Natural killer cell treated with Interleukin-12 subunit alpha and Interleukin-12 subunit beta and Interleukin-15 and Interleukin-18, amount 100 ng/mL, for 72 hours (primary cell): ENCODE data around the gene KLK5. TPM values are rescaled to one million over a fixed set of nuclear protein-coding genes. Genes with fewer than 3 reads are reported as not detected.

Experiments
- ATAC-seq, 2 donors: fragments of 150-1000 bp; cut with Tn5 transposase in 1 of 2; sonication (Bioruptor Pico), chemical (Tn5 transposase) in 1 of 2; 2 replicates each; pipeline ENCODE4 v1.10.0; 2021
- DNase-seq: peaks from one replicate; pipeline ENCODE4 v3.0.0; 2022; ENCODE audit warnings: low spot score
- H3K27ac Mint-ChIP-seq, 2 donors: 1 replicate in 1 of 2; 2 replicates in 1 of 2; pipeline ENCODE4 v1.8.0; 2022; ENCODE audit warnings: mixed read lengths in 2 of 2, mild to moderate bottlenecking in 1 of 2, moderate library complexity in 1 of 2
- H3K27me3 Mint-ChIP-seq, 2 donors: 1 replicate in 1 of 2; 2 replicates in 1 of 2; pipeline ENCODE4 v1.8.0; 2022; ENCODE audit warnings: mixed read lengths in 2 of 2
- H3K36me3 Mint-ChIP-seq: one replicate; pipeline ENCODE4 v1.8.0; 2022; ENCODE audit warnings: mixed read lengths
- H3K4me1 Mint-ChIP-seq, 2 donors: 1 replicate in 1 of 2; 2 replicates in 1 of 2; pipeline ENCODE4 v1.8.0; 2022; ENCODE audit warnings: low read depth in 2 of 2, mixed read lengths in 2 of 2, mild to moderate bottlenecking in 1 of 2
- H3K4me3 Mint-ChIP-seq: one replicate; pipeline ENCODE4 v1.8.0; 2022; ENCODE audit warnings: mixed read lengths
- H3K9me3 Mint-ChIP-seq: 2 replicates; pipeline ENCODE4 v1.8.0; 2022; ENCODE audit warnings: mixed read lengths
- total RNA-seq, 2 donors: library from RNA; stranded (reverse); gene quantifications; one replicate each; pipeline ENCODE4 v1.2.3, GENCODE V29; 2022

Gene KLK5
- total RNA-seq, 2 donors from 2014 or later, result not detected

DNA sequence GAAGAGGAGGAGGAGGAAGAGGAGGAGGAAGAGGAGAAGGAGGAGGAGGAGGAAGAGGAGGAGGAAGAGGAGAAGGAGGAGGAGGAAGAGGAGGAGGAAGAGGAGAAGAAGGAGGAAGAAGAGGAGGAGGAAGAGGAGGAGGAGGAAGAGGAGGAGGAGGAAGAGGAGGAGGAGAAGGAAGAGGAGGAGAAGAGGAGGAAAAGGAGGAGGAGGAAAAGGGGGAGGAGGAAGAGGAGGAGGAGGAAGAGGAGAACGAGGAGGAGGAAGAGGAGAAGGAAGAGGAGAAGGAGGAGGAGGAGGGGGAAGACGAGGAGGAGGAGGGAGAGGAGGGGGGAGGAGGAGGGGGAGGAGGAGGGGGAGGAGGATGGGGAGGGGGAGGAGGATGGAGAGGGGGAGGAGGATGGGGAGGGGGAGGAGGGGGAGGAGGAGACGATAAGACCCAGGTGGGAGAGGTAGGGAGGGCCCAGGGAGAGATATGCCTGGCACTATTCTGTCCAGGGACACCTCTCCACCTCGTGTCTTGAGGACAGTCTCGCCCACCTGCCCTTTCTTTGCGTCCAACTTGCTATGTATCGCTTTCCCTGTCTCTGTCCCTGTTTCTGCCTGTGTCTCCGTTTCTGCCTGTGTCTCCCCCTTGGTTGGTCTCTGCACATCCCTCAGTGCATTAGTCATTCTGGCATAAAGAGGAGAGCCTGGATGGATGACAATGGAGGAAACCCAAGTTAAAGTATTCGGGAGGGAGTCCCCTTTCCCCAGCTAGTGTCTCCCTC lies 7.1 kb upstream of the KLK5 start:
- H3K4me3 Mint-ChIP-seq, result no peak overlapping the region
- H3K27me3 Mint-ChIP-seq, result peaks cover 26 to 45% of the 10 kb centered on the region in 2 donors
- H3K9me3 Mint-ChIP-seq, result peaks cover 9% of the 10 kb centered on the region
- H3K36me3 Mint-ChIP-seq, result peaks cover 5% of the 10 kb centered on the region
- H3K27ac Mint-ChIP-seq, result no peak overlapping the region
- DNase-seq (no peak), ATAC-seq (no peak)
- peaks cover 0 to 6% of the 10 kb centered on the region in 2 donors for H3K4me1 Mint-ChIP-seq

DNA sequence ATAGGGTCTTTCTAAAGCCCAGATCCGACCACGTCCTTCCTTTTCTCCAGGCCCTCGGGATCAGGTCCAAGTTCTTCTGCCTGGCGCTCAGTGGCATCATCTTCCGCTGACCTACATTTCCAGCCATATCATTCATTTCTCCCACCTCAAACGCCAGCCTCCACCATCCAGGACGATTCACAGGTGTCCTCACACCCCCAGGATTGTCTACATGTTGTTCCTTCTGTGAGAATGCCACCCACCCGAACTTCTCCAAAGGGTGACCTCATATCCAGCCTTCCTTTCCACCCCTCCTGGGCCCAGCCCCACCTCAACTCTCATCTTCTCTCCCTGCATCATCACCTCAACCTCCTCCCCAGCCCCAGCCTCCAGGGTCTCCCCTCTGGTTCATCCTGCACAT lies 4.7 kb upstream of the KLK5 start:
- ATAC-seq, result no peak
- Mint-ChIP-seq H3K4me3 (no peak overlapping the region), H3K36me3 (peaks cover 5% of the 10 kb centered on the region), H3K27me3 (peaks cover 22 to 48% of the 10 kb centered on the region in 2 donors), H3K4me1 (peaks cover 0 to 6% of the 10 kb centered on the region in 2 donors), H3K9me3 (peaks cover 5% of the 10 kb centered on the region), H3K27ac (no peak overlapping the region)
- no peak for DNase-seq

DNA sequence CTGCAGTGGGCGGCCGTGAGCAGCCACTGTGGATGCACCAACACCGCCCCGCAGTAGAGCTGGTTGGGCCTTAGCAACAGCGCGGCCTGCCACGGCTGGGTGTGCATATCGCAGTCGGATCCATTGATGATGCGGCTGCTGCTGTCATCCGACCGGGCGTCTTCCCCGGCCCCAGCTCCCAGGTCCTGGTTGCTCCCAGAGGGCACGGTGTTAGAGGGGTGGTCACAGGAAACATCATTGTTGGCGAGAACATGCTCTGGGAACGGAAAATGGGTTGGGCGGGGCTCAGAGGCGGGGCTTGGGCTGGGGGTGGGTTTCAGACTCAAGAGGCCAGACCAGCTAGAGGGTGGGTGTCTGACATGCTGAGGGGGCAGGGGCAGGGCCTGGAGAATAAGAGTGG lies 3.0 kb downstream of the KLK5 start:
- peaks cover 26 to 53% of the 10 kb centered on the region in 2 donors for H3K27me3 Mint-ChIP-seq
- no peak overlapping the region for H3K27ac Mint-ChIP-seq
- H3K4me3 Mint-ChIP-seq, result no peak overlapping the region
- ATAC-seq (no peak), DNase-seq (no peak)
- no peaks in the 10 kb centered on the region for H3K4me1 Mint-ChIP-seq
- no peaks in the 10 kb centered on the region for H3K36me3 Mint-ChIP-seq
- no peaks in the 10 kb centered on the region for H3K9me3 Mint-ChIP-seq

DNA sequence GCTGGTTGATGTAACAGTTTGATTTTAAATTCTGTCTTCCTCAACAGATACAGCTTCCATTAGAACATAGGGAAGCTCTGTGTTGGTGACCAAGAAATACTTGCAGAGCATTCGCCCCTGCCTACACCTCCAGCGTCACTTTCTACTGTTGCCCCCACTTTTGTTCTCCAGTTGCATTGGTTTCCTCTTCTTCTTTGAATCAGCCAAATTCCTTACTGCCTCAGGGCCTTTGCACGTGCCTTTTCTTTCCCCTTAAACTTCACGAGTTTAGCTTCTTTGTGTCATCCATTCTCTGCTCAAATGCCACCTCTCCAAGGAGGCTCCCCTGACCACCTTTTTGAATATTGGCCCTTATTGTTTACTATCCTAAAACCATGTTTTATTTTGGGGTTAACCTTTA lies 5.7 kb downstream of the KLK5 start:
- Mint-ChIP-seq H3K27me3 (peaks cover 34 to 59% of the 10 kb centered on the region in 2 donors), H3K27ac (no peak overlapping the region), H3K4me1 (no peaks in the 10 kb centered on the region), H3K4me3 (no peak overlapping the region), H3K36me3 (no peaks in the 10 kb centered on the region), H3K9me3 (no peaks in the 10 kb centered on the region)
- no peak for DNase-seq
- ATAC-seq, result no peak

DNA sequence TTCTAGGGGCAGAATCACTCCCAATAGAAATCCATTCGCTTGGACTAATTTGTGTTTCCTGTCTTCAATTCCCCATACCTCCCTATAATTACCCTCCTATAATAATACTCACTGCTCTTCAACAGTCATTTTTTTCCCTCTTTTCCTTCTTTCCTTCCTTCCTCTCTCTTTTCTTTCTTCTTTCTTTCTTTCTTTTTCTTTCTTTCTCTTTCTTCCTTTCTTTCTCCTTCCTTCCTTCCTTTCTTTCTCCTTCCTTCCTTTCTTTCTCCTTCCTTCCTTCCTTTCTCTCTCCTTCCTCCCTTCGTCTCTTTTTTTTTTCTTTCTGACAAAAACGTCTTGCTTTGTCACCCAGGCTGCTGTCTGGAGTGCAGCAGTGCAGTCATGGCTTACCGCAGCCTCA lies 8.0 kb downstream of the KLK5 start:
- no peaks in the 10 kb centered on the region for H3K36me3 Mint-ChIP-seq
- no peaks in the 10 kb centered on the region for H3K9me3 Mint-ChIP-seq
- H3K27ac Mint-ChIP-seq, result no peak overlapping the region
- H3K4me3 Mint-ChIP-seq, result no peak overlapping the region
- no peak for ATAC-seq
- DNase-seq, result no peak
- peaks cover 34 to 55% of the 10 kb centered on the region in 2 donors for H3K27me3 Mint-ChIP-seq
- no peaks in the 10 kb centered on the region for H3K4me1 Mint-ChIP-seq

DNA sequence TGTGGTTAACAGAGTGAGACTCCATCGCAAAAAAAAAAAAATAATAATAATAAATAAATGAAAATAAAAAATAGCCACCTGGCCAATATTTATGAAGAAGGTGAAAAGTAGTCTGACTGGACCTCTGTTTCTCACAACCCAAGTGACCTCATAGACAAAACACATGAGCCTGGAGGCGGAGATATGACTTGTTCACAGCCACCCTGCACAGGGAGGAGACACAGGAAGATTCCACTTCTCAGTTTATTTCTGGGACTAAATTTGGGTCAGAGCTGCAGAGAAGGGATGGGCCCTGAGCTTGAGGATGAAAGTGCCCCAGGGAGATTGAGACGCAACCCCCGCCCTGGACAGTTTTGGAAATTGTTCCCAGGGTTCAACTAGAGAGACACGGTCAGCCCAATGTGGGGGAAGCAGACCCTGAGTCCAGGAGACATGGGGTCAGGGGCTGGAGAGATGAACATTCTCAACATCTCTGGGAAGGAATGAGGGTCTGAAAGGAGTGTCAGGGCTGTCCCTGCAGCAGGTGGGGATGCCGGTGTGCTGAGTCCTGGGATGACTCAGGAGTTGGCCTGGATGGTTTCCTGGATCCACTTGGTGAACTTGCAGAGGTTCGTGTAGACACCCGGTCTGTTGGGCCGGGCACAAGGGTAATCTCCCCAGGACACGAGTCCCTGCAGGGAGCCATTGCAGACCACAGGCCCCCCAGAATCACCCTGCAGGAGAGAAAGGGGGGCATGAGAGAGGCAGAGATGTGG lies 9.6 kb downstream of the KLK5 start:
- Mint-ChIP-seq H3K27ac (no peak overlapping the region), H3K36me3 (no peaks in the 10 kb centered on the region), H3K4me3 (no peak overlapping the region), H3K27me3 (peaks cover 34 to 48% of the 10 kb centered on the region in 2 donors), H3K4me1 (no peaks in the 10 kb centered on the region), H3K9me3 (no peaks in the 10 kb centered on the region)
- no peak for DNase-seq
- no peak for ATAC-seq

DNA sequence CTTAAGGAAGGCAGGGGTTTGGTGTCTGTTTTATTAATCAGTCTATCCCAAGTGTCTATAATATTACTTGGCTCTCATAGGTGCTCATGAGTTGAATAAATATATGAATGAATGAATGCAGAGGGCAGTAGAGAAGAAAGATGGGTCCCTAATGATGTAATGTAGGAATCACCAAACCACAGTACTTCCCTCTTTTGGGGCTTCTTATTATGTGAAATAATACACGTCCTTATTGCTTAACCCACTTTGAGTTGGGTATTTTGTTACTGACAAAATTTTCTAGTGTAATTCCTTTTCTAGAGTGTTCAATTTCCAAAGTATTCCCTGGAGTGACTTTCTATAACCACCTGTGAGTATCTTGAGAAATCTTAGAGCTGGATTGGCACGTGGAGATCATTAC lies 13.2 kb downstream of the KLK5 start:
- Mint-ChIP-seq H3K27ac (no peak overlapping the region), H3K27me3 (peaks cover 35 to 37% of the 10 kb centered on the region in 2 donors), H3K4me1 (no peaks in the 10 kb centered on the region), H3K9me3 (no peaks in the 10 kb centered on the region), H3K36me3 (no peaks in the 10 kb centered on the region), H3K4me3 (no peak overlapping the region)
- ATAC-seq (no peak), DNase-seq (no peak)

DNA sequence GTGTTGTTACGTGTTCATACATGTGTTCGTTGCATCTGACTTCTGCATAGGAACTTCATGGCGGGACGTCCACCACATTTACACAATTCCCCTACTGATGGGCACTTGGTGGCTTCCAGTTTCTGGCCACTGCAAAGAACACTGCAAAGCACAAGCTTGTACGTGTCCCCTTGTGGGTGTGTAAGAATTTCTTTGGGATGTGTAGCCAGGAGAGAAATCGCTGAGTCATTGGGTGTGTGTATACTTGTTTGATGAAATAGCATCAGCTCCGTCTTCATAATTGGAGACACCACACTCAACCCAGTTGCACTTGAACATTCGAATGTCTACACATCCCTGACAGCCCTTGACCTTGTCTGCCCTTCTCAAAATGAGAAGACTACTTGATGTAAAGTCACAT lies 19.2 kb downstream of the KLK5 start:
- Mint-ChIP-seq H3K27me3 (peaks cover 31 to 38% of the 10 kb centered on the region in 2 donors), H3K4me3 (no peak overlapping the region), H3K9me3 (no peaks in the 10 kb centered on the region), H3K27ac (no peak overlapping the region), H3K36me3 (no peaks in the 10 kb centered on the region), H3K4me1 (peaks cover 0 to 8% of the 10 kb centered on the region in 2 donors)
- DNase-seq, result no peak
- no peak for ATAC-seq

DNA sequence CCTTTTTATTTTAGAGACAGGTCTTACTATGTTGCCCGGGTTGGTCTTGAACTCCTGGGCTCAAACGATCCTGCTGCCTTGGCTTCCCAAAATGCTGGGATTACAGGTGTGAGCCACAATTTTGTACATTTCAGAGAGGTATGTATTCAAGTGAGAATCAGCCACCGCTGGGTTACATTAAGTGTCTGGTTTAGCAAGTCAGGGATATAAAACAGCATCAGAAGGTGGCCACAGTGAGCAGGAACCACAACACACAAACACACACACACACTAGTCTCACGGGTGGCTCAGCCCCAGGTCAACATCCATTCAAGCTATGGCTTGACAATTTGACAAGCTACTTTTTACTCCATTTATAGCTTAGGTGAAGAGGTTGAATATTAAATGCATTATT lies 20.2 kb downstream of the KLK5 start:
- H3K36me3 Mint-ChIP-seq, result no peaks in the 10 kb centered on the region
- DNase-seq (no peak), ATAC-seq (no peak)
- no peak overlapping the region for H3K4me3 Mint-ChIP-seq
- peaks cover 0 to 8% of the 10 kb centered on the region in 2 donors for H3K4me1 Mint-ChIP-seq
- no peak overlapping the region for H3K27ac Mint-ChIP-seq
- H3K27me3 Mint-ChIP-seq, result peaks cover 35 to 44% of the 10 kb centered on the region in 2 donors
- H3K9me3 Mint-ChIP-seq, result no peaks in the 10 kb centered on the region

DNA sequence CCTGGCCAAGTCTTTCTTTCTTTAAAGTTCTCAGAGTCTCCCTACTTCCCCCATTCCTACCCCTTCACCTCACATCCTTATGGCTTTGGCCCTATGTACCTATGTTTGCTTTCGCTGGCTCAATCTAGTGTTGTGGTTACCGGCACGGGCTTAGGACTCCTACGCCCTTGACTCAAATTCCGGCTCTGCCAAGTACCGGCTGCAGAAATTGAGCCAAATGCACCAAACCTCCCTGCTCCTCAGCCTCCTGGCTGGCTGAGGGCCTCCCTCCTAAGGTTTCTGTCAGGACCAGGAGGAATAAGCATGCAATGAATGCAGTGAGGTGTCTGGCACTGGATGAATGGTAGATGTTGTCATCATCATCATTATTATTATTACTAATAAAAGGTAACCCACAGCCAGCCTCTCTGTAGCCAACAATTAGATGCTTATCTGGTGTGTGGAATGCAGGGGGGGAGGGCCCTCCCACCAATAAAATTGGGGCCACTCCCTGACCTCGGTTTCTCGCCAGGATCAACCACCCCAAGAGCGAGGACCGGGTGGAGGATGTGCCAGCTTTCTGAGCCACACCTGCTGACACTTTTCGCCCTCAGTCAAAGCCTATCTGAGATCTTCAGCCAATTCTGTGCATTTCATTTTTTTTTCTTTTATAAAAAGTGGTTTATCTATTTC lies 20.7 kb downstream of the KLK5 start:
- H3K9me3 Mint-ChIP-seq, result no peaks in the 10 kb centered on the region
- no peaks in the 10 kb centered on the region for H3K36me3 Mint-ChIP-seq
- DNase-seq (no peak), ATAC-seq (no peak)
- H3K4me3 Mint-ChIP-seq, result no peak overlapping the region
- peaks cover 30 to 49% of the 10 kb centered on the region in 2 donors for H3K27me3 Mint-ChIP-seq
- H3K27ac Mint-ChIP-seq, result no peak overlapping the region
- peaks cover 0 to 8% of the 10 kb centered on the region in 2 donors for H3K4me1 Mint-ChIP-seq

DNA sequence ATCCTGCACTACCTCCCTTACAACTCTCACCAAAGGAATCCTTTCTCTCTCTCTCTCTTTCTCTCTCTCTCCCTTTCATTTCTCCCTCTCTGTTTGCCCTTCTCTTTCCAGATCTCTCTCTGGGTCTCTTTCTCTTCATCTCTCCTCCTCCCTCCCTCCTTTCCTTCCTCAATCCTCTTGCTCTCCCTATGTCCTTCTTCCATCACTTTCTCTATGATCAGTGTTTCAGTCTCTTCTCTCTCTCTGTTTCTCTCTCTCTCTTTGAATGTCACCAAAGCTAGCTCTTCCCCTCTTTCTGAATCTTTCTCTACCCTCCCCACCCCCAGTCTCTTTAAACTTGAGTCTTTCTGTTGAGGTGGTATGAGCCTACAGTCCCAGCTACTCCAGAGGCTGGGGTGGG lies 21.8 kb downstream of the KLK5 start:
- Mint-ChIP-seq H3K9me3 (no peaks in the 10 kb centered on the region), H3K4me3 (no peak overlapping the region), H3K27ac (no peak overlapping the region), H3K36me3 (no peaks in the 10 kb centered on the region), H3K27me3 (peaks cover 28 to 49% of the 10 kb centered on the region in 2 donors), H3K4me1 (peaks cover 0 to 8% of the 10 kb centered on the region in 2 donors)
- ATAC-seq (no peak), DNase-seq (no peak)

DNA sequence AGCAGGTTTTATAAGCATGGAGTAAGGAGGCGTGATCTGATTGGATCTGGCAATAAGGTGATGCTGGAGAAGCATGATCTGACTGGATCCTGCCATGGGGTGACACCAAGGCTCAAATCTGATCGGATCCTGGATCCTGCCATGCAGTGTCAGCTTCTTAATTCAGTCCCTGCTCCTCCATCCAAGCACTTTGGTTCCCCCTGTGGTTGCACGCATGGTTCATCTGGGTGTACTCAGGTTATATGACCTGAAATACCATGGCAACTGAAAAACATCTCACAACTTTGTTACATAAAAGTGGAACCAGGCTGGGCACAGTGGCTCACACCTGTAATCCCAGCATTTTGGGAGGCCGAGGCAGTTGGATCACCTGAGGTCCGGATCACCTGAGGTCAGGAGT lies 24.0 kb downstream of the KLK5 start:
- Mint-ChIP-seq H3K27me3 (peaks cover 28 to 51% of the 10 kb centered on the region in 2 donors), H3K27ac (no peak overlapping the region), H3K9me3 (no peaks in the 10 kb centered on the region), H3K4me1 (peaks cover 0 to 8% of the 10 kb centered on the region in 2 donors), H3K36me3 (no peaks in the 10 kb centered on the region), H3K4me3 (no peak overlapping the region)
- no peak for ATAC-seq
- no peak for DNase-seq

DNA sequence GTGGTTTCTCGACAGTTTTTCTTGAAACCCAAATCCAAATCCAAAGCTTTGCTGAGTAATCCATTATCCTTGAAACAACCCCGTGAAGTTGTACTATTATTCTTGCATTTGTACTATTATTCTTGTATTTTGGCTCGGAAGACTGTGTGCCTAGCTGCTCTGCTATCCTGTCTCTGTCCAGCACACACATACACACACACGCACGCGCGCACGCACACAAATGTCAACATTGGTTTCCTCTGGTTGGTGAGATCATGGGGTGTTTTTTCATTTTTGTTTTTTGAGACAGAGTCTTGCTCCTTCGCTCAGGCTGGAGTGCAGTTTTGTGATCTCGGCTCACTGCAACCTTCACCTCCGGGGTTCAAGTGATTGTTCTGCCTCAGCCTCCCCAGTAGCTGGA lies 26.7 kb downstream of the KLK5 start:
- Mint-ChIP-seq H3K27me3 (peaks cover 30 to 42% of the 10 kb centered on the region in 2 donors), H3K9me3 (no peaks in the 10 kb centered on the region), H3K4me3 (no peak overlapping the region), H3K27ac (no peak overlapping the region), H3K36me3 (no peaks in the 10 kb centered on the region), H3K4me1 (peaks cover 9 to 17% of the 10 kb centered on the region in 2 donors)
- ATAC-seq (no peak), DNase-seq (no peak)

DNA sequence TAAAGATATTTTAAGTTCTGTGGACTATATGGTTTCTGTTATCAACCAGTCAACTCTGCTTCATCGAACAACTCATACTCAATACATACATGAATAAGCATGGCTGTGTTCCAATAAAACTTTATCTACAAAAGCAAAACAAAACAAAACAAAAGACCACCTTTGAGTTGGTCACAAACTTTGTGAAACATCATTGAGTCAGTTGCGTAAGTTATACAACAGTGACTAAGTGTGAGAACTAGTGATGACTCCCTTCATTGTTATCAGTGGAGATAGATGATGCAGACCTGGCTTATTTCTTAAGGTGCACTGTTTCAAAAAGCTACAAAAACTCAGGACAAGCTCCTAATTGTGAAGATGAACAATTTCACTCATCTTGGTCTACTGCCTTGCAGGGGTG lies 27.1 kb downstream of the KLK5 start:
- Mint-ChIP-seq H3K36me3 (no peaks in the 10 kb centered on the region), H3K4me3 (no peak overlapping the region), H3K27ac (no peak overlapping the region), H3K9me3 (no peaks in the 10 kb centered on the region), H3K4me1 (peaks cover 9 to 13% of the 10 kb centered on the region in 2 donors), H3K27me3 (peaks cover 27 to 39% of the 10 kb centered on the region in 2 donors)
- ATAC-seq (no peak), DNase-seq (no peak)
